ENCODE data around the gene GATAD2A. TPM values are rescaled to one million over a fixed set of nuclear protein-coding genes. Genes with fewer than 3 reads are reported as not detected.

Gene GATAD2A
- total RNA-seq, 1 donor from 2014 or later: 150 TPM

GRCh38 chr19:19537075-19538048, 131.9 kb downstream of the GATAD2A start:
- H3K36me3 Mint-ChIP-seq (ENCODE audit: low read depth): peaks cover 5% of the 10 kb centered on the region
- H3K27ac Mint-ChIP-seq (ENCODE audit: unreplicated experiment): no peak overlapping the region
- peaks cover 23% of the 10 kb centered on the region for H3K27me3 Mint-ChIP-seq (ENCODE audit: low read depth)
- no peak for DNase-seq (ENCODE audit: low read depth, low spot score)
- H3K4me1 Mint-ChIP-seq: peaks cover 19% of the 10 kb centered on the region
- no peaks in the 10 kb centered on the region for H3K9me3 Mint-ChIP-seq
- peak overlapping the region; percentile 82 for H3K4me3 Mint-ChIP-seq
- no peak for TF ChIP-seq CTCF (conservative IDR thresholded peaks at IDR 0.05)

- H3K4me1 Mint-ChIP-seq: peaks cover 19% of the 10 kb centered on the region
- peaks cover 23% of the 10 kb centered on the region for H3K27me3 Mint-ChIP-seq (ENCODE audit: low read depth)
- H3K4me3 Mint-ChIP-seq: peak within 1 kb of the TSS; percentile 64
- H3K9me3 Mint-ChIP-seq: no peaks in the 10 kb centered on the region
- H3K27ac Mint-ChIP-seq (ENCODE audit: unreplicated experiment): no peak within 1 kb of the TSS
- peaks cover 5% of the 10 kb centered on the region for H3K36me3 Mint-ChIP-seq (ENCODE audit: low read depth)
- peak; percentile 69 for DNase-seq (ENCODE audit: low read depth, low spot score)
- peak; percentile 12 for TF ChIP-seq CTCF (conservative IDR thresholded peaks at IDR 0.05)
These were observed 132.7 kb downstream of the GATAD2A start, which contains the start of gene CILP2 for GRCh38 chr19:19538061-19538784. Gene CILP2, plus strand, starts transcription at chr19:19538265. Its CDS starts 85 bp downstream, at chr19:19538350.

GRCh38 chr19:19538785-19539166, 133.3 kb downstream of the GATAD2A start:
- H3K4me1 Mint-ChIP-seq: peaks cover 16% of the 10 kb centered on the region
- TF ChIP-seq CTCF (conservative IDR thresholded peaks at IDR 0.05): no peak
- H3K4me3 Mint-ChIP-seq: peak overlapping the region; percentile 62
- H3K27me3 Mint-ChIP-seq (ENCODE audit: low read depth): peaks cover 21% of the 10 kb centered on the region
- no peaks in the 10 kb centered on the region for H3K9me3 Mint-ChIP-seq
- H3K27ac Mint-ChIP-seq (ENCODE audit: unreplicated experiment): no peak overlapping the region
- peaks cover 5% of the 10 kb centered on the region for H3K36me3 Mint-ChIP-seq (ENCODE audit: low read depth)
- DNase-seq (ENCODE audit: low read depth, low spot score): no peak

GRCh38 chr19:19539698-19540063, 134.2 kb downstream of the GATAD2A start:
- TF ChIP-seq CTCF (conservative IDR thresholded peaks at IDR 0.05): no peak
- Mint-ChIP-seq H3K36me3 (ENCODE audit: low read depth) (no peaks in the 10 kb centered on the region), H3K27ac (ENCODE audit: unreplicated experiment) (no peak overlapping the region), H3K4me1 (peaks cover 10% of the 10 kb centered on the region), H3K9me3 (no peaks in the 10 kb centered on the region), H3K27me3 (ENCODE audit: low read depth) (peaks cover 19% of the 10 kb centered on the region), H3K4me3 (no peak overlapping the region)
- DNase-seq (ENCODE audit: low read depth, low spot score): no peak

GRCh38 chr19:19540064-19540714, 134.7 kb downstream of the GATAD2A start:
- TF ChIP-seq CTCF (conservative IDR thresholded peaks at IDR 0.05): no peak
- H3K4me3 Mint-ChIP-seq: no peak overlapping the region
- H3K36me3 Mint-ChIP-seq (ENCODE audit: low read depth): no peaks in the 10 kb centered on the region
- no peak overlapping the region for H3K27ac Mint-ChIP-seq (ENCODE audit: unreplicated experiment)
- H3K4me1 Mint-ChIP-seq: peaks cover 10% of the 10 kb centered on the region
- peaks cover 19% of the 10 kb centered on the region for H3K27me3 Mint-ChIP-seq (ENCODE audit: low read depth)
- no peaks in the 10 kb centered on the region for H3K9me3 Mint-ChIP-seq
- DNase-seq (ENCODE audit: low read depth, low spot score): no peak

Measured in neural crest cell (in vitro differentiated cells).